Glomerular endothelial cell (primary cell): Measurements from ENCODE around the gene TDRD3. TPM values are rescaled to one million over a fixed set of nuclear protein-coding genes. Genes with fewer than 3 reads are reported as not detected.

Experiments
- DNase-seq: peaks from one replicate; pipeline ENCODE4 v3.0.0-alpha.2; 2011; ENCODE audit warnings: low read depth, low spot score; ENCODE audit errors: extremely low read depth
- total RNA-seq: library from RNA; depleted of rRNA; stranded (reverse); fragments of >200 nt; gene quantifications from 2 replicates; pipeline ENCODE4 v1.2.3, GENCODE V29; 2015

TDRD3 gene
- total RNA-seq, 1 donor from 2014 or later, result 11.1 TPM

DNA sequence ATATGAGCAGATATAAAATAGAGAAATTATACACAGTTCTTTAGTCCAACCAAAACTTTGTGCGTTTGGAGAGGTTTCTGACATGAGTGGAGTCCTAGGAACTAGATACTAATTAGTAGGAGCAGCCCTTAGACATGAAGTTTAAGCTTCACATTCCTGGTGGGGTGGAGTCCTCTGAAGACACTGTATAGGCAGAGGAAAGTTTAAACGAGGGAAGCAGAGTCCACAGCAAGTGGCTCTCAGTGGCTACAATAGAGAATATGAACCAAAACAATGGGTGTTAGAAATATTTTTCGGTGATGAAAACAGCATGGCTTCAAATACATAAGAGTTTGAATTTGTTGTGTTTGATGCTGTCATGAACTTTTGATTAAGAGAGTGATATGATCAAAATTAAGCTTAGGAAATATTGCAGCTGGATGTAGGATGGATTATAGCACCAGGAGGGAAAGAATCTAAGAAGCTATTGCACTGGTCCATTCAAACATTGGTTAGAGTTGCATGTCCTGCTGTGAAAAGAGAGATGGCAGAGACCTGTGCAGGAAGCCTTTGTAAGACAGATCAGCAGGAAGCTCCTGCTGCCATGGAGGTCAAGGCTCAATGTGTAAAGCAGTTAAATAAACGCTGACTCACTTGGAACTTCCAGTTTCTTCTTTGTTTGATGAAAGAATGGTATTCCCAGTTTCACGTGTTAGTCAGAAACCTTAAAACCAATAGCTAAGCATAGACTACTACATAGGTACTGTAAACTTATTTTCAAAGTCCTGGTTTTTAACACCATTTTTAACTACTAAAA is 175.2 kb downstream of the TDRD3 start:
- peak; percentile 41 for DNase-seq

- no peak for DNase-seq
Observed at GRCh38 chr13:60572855-60573254, 175.8 kb downstream of the TDRD3 start.

GRCh38 chr13:60574735-60575134 is 177.7 kb downstream of the TDRD3 start:
- no peak for DNase-seq

- no peak for DNase-seq
Observed at GRCh38 chr13:60575142-60575541, 178.1 kb downstream of the TDRD3 start.

- no peak for DNase-seq
Observed at GRCh38 chr13:60577761-60578160, 180.7 kb downstream of the TDRD3 start.

DNA sequence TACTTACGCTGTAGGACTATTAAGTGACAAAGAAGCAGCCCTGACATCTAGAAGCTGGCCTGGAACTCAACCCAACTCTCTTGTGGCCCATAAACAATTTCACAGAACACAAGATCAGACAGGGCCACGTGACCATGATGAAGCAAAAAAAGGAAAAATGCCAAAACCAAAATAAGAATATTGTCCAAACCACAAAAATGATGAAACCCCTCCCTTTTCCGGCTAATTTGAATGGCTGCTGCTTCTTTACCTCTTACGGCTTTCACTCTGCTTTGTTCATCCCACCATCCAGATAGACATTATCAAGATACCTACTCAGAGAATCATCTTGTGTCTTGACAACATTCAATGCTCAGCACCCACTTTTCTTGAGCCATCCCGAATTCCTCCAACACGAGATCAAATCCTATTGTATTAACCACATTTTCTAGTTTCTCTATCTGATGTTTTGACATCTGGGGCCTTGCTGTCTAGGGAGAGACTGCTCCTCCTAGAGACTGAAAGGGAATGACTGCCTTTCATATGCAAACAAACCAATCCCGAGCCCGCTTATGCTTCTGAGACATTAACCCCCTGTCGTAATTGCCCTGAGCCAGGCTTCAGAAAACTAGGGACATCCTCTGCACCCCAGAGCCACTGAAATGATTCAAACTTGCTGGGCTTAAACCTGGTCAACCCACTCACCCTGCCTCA is 186.3 kb downstream of the TDRD3 start:
- no peak for DNase-seq

GRCh38 chr13:60583911-60584753 is 187.1 kb downstream of the TDRD3 start:
- no peak for DNase-seq

DNA sequence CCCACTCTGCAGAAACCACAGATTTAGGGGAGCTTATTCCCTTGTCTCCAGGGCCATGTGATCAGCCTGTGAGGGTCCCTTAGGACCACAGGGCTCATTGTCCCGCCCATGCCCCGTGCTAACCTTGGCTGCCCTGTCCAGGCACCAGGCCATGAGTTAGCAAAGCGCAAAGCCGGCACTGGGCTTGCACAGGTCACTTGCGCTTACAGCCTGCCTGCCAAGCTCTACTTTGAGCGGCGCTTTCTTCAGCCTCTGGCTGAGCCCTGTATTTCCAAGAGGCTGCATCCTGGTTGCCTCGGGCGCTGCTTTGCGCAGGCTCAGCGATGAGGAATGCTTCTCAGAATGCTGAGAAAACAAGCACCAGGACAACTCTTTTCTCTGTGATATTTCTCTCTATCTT is 188.0 kb downstream of the TDRD3 start:
- no peak for DNase-seq

DNA sequence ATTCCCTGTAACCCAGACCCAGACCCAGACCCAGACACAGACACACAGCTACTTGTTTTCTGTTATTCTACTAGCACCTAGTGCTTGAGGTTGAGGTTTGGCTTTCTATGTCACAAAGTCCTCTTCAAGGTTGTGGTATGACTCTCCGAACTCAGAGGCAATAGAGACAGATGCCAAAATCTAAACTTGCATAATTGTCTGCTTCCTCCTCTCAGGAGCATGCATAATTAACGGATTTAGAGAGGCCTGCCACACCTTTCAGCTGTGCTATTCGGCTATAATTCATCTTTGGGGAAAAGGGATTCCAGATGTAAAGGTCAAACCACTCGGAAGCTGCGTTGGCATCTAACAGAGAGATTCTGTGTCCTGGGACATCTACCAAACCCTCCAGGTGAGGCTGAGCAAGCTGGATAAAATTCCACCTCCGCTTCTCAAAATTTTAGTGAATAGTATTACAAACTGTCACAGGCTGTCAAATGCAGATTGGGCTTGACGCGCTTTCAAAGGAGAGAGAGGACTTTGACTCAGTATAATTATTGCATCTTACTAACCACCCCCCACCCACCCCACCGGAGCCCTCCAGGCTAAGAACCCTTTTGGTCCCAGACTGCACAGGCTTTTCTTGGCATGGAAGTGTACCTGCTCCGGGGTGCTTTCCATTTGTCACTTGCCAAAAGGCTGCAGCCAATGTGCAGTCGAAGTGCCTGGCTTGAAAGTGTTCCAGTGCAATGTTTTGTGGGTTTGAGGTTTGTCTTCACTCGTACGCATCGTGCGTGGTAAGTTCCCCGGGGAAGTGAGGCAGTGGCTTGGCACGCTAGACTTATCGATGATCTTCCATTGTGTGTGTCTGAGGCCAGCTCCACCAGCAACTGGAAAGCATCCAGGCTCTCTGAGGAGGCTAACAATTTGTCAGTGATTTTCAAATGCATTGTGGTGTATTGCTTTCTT is 194.1 kb downstream of the TDRD3 start:
- DNase-seq, result no peak

- DNase-seq, result no peak
Observed at GRCh38 chr13:60603049-60603448, 206.0 kb downstream of the TDRD3 start.

DNA sequence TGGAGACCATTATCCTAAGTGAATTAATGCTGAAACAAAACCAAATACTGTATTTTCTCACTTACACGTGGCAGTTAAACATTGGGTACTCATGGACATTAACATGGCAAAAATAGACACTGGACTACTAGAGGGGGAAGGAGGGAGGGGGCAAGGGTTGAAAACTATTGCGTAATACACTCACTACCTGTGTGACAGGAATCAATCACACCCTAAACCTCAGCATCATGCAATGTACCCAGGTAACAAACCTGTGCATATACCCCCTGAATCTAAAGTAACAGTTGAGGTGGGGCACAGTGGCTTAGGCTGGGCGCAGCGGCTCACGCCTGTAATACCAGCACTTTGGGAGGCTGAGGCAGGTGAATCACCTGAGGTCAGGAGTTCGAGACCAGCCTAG is 207.0 kb downstream of the TDRD3 start:
- no peak for DNase-seq

GRCh38 chr13:60608954-60609353 is 211.9 kb downstream of the TDRD3 start:
- DNase-seq, result no peak

GRCh38 chr13:60611523-60611922 is 214.5 kb downstream of the TDRD3 start:
- DNase-seq, result no peak

GRCh38 chr13:60612593-60612992 is 215.6 kb downstream of the TDRD3 start:
- DNase-seq, result no peak

- DNase-seq, result no peak
Observed at GRCh38 chr13:60613080-60613479, 216.1 kb downstream of the TDRD3 start.

DNA sequence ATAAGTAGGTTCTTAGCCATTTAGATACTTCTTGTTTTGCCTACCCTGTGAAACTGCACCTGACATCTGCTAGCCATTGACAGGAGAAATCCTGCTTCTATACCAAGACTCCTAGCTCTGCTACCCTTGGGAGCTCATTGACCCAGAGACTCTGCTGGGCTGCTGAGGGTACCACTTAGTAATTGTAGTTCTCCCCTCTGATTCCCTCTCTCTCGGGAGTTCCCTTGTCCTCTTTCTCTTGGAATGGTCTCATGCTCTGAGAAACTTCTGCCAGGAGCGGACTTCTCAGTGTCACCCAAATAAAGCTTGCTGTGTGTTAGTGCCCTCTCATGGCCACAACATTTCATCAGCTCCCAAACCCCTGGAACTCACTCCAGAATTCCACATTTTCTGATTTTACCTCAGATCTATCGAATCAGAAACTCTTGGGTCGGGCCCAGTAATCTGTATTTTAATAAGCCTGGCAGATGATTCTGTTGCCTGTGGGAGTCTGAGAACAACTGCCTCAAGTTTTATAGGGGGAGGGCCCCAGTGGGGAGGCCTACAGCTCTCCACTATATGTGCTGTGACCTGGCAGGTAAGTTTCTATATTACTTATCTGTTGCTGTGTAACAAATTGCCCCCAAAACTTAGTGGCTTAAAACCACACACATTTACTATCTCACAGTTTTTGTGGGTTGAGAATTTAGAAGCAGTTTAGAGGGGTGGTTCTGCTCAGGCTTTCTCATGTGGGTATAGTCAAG is 221.1 kb downstream of the TDRD3 start:
- DNase-seq, result no peak

- no peak for DNase-seq
Observed at GRCh38 chr13:60619461-60619860, 222.4 kb downstream of the TDRD3 start.

DNA sequence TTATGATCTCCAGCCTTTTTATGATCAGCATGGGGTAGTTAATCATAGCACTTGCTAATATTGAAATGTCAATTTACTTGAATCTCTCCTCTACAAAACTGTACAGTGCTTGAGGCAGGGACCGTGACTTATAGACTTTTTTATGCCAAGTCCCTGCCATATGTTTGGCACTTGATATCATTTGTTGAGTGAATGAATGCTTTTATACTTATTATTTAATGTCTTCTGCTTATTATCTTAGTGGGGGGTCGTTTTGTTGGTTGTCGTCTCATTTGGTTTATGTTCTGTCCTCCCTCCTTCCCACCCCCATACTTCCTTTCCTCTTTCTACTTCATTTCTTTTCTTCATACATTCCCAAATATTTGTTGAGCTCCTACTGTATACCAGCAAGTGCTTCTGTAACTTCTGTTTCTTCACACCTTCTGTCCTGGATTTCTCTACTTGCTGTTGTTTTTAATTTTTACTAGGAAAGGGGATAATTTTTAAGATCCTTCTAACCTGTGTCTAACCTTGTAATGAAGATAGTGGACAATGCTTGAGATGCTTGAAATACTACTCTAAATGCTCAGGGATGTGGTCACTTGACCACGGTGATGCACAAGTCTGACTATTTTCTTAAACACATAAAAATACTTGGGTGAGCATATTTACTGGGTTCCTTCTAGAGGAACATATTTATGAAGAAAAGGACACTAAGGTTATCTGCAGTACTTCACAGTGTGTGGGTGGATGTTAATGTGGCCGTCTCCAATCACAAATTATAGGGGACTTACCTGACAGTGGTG is 223.8 kb downstream of the TDRD3 start:
- no peak for DNase-seq

GRCh38 chr13:60623151-60623550 is 226.1 kb downstream of the TDRD3 start:
- DNase-seq, result no peak
